ENCODE data around the gene CFAP100.

The CFAP100 gene

GRCh38 chr3:126423191-126424038 lies 28.7 kb downstream of the CFAP100 start:
- no peak for TF ChIP-seq GATA3 (IDR thresholded peaks at IDR 0.05; ENCODE audit: low read depth, low read length)
- TF ChIP-seq GATA2 (IDR thresholded peaks at IDR 0.05; ENCODE audit: low read depth, low read length), result no peak

- TF ChIP-seq GATA2 (IDR thresholded peaks at IDR 0.05; ENCODE audit: low read depth, low read length) (no peak), GATA3 (IDR thresholded peaks at IDR 0.05; ENCODE audit: low read depth, low read length) (no peak)
Observed at GRCh38 chr3:126424039-126424717, 29.5 kb downstream of the CFAP100 start.

- no peak for TF ChIP-seq GATA3 (IDR thresholded peaks at IDR 0.05; ENCODE audit: low read depth, low read length)
- TF ChIP-seq GATA2 (IDR thresholded peaks at IDR 0.05; ENCODE audit: low read depth, low read length), result no peak
Observed at GRCh38 chr3:126424751-126425150, 30.0 kb downstream of the CFAP100 start.

GRCh38 chr3:126431103-126431534 lies 36.4 kb downstream of the CFAP100 start:
- no peak for TF ChIP-seq GATA2 (IDR thresholded peaks at IDR 0.05; ENCODE audit: low read depth, low read length)
- TF ChIP-seq GATA3 (IDR thresholded peaks at IDR 0.05; ENCODE audit: low read depth, low read length), result no peak

- no peak for TF ChIP-seq GATA2 (IDR thresholded peaks at IDR 0.05; ENCODE audit: low read depth, low read length)
- TF ChIP-seq GATA3 (IDR thresholded peaks at IDR 0.05; ENCODE audit: low read depth, low read length), result no peak
Observed at GRCh38 chr3:126432361-126433104, 37.8 kb downstream of the CFAP100 start.

GRCh38 chr3:126433105-126433430 lies 38.4 kb downstream of the CFAP100 start:
- TF ChIP-seq GATA3 (IDR thresholded peaks at IDR 0.05; ENCODE audit: low read depth, low read length), result no peak
- TF ChIP-seq GATA2 (IDR thresholded peaks at IDR 0.05; ENCODE audit: low read depth, low read length), result no peak

GRCh38 chr3:126433496-126434263 lies 39.0 kb downstream of the CFAP100 start:
- TF ChIP-seq GATA2 (IDR thresholded peaks at IDR 0.05; ENCODE audit: low read depth, low read length), result no peak
- TF ChIP-seq GATA3 (IDR thresholded peaks at IDR 0.05; ENCODE audit: low read depth, low read length), result no peak

GRCh38 chr3:126434264-126434590 lies 39.5 kb downstream of the CFAP100 start:
- no peak for TF ChIP-seq GATA2 (IDR thresholded peaks at IDR 0.05; ENCODE audit: low read depth, low read length)
- TF ChIP-seq GATA3 (IDR thresholded peaks at IDR 0.05; ENCODE audit: low read depth, low read length), result no peak

- no peak for TF ChIP-seq GATA2 (IDR thresholded peaks at IDR 0.05; ENCODE audit: low read depth, low read length)
- TF ChIP-seq GATA3 (IDR thresholded peaks at IDR 0.05; ENCODE audit: low read depth, low read length), result no peak
Observed at GRCh38 chr3:126434931-126435411, 40.3 kb downstream of the CFAP100 start.

- TF ChIP-seq GATA3 (IDR thresholded peaks at IDR 0.05; ENCODE audit: low read depth, low read length), result no peak
- TF ChIP-seq GATA2 (IDR thresholded peaks at IDR 0.05; ENCODE audit: low read depth, low read length), result no peak
Observed at GRCh38 chr3:126435456-126436315, 41.0 kb downstream of the CFAP100 start.

- TF ChIP-seq GATA3 (IDR thresholded peaks at IDR 0.05; ENCODE audit: low read depth, low read length), result no peak
Observed at GRCh38 chr3:126436826-126437717, 42.4 kb downstream of the CFAP100 start.

GRCh38 chr3:126438186-126438585 lies 43.5 kb downstream of the CFAP100 start:
- no peak for TF ChIP-seq GATA2 (IDR thresholded peaks at IDR 0.05; ENCODE audit: low read depth, low read length)
- TF ChIP-seq GATA3 (IDR thresholded peaks at IDR 0.05; ENCODE audit: low read depth, low read length), result no peak
